CD4-positive, alpha-beta T cell (primary cell): ENCODE results near the gene NIM1K. TPM values are rescaled to one million over a fixed set of nuclear protein-coding genes. Genes with fewer than 3 reads are reported as not detected.

Experiments used
- ATAC-seq: fragments of 200-7000 bp; cut with Tn5 transposase; one replicate; pipeline ENCODE4 v1.10.0; 2022; ENCODE audit warnings: mild to moderate bottlenecking; ENCODE audit not compliant: poor library complexity
- CTCF ChIA-PET: fragments of 350-600 bp; sonication (Branson Sonifier 250); formaldehyde crosslinking; loops from one replicate; lab custom pipeline; 2021; ENCODE audit warnings: antibody characterized with exemption, inconsistent platforms; lab: Charles Lee
- POLR2A ChIA-PET: fragments of 350-600 bp; sonication (Branson Sonifier 250); formaldehyde crosslinking; loops from one replicate; lab custom pipeline; 2021; ENCODE audit warnings: antibody characterized with exemption, inconsistent platforms; lab: Charles Lee
- DNase-seq, 14 experiments: peaks; one replicate each; pipeline ENCODE4 v3.0.0-alpha.2; 2013 to 2020; ENCODE audit warnings: mixed read lengths in 2 of 14
- H3K27ac ChIP-seq, 2 donors: one replicate each; pipeline versions ENCODE4 v1.5.1 to v1.7.0; 2013; ENCODE audit warnings: low read length in 2 of 2, low read depth in 1 of 2, mild to moderate bottlenecking in 1 of 2
- H3K27me3 ChIP-seq, 2 experiments: 1 replicate in 1 of 2; 2 replicates in 1 of 2; pipeline versions ENCODE4 v1.6.1 to v1.7.0; 2013; ENCODE audit warnings: low read length in 2 of 2, control low read depth in 1 of 2, mild to moderate bottlenecking in 1 of 2, moderate library complexity in 1 of 2; ENCODE audit not compliant: insufficient read depth in 2 of 2, control insufficient read depth in 1 of 2
- H3K36me3 ChIP-seq: one replicate; pipeline ENCODE4 v1.6.1; 2013; ENCODE audit warnings: low read length, control low read depth; ENCODE audit not compliant: insufficient read depth
- H3K4me1 ChIP-seq: one replicate; pipeline ENCODE4 v1.6.1; 2013; ENCODE audit warnings: low read length, control low read depth; ENCODE audit not compliant: insufficient read depth
- H3K4me3 ChIP-seq: one replicate; pipeline ENCODE4 v1.5.1; 2013; ENCODE audit warnings: mild to moderate bottlenecking, low read length, moderate library complexity
- H3K9me3 ChIP-seq, 2 experiments: 1 replicate in 1 of 2; 2 replicates in 1 of 2; pipeline versions ENCODE4 v1.6.1 to v1.7.0; 2013; ENCODE audit warnings: low read length in 2 of 2, mild to moderate bottlenecking in 2 of 2, control low read depth in 1 of 2, moderate library complexity in 1 of 2; ENCODE audit not compliant: control insufficient read depth in 1 of 2, insufficient read depth in 1 of 2
- H3K27ac Mint-ChIP-seq: one replicate; pipeline ENCODE4 v1.8.0; 2020; ENCODE audit warnings: mixed read lengths
- H3K27me3 Mint-ChIP-seq: one replicate; pipeline ENCODE4 v1.8.0; 2021; ENCODE audit warnings: mixed read lengths
- H3K36me3 Mint-ChIP-seq: one replicate; pipeline ENCODE4 v1.8.0; 2021; ENCODE audit warnings: low read depth, mixed read lengths
- H3K4me1 Mint-ChIP-seq: one replicate; pipeline ENCODE4 v1.8.0; 2021; ENCODE audit warnings: low read depth, mixed read lengths
- H3K4me3 Mint-ChIP-seq: one replicate; pipeline ENCODE4 v1.8.0; 2020; ENCODE audit warnings: mild to moderate bottlenecking, mixed read lengths
- H3K9me3 Mint-ChIP-seq: one replicate; pipeline ENCODE4 v1.8.0; 2020; ENCODE audit warnings: mixed read lengths
- CTCF ChIP-seq: fragments of 200-600 bp; IDR thresholded peaks from one replicate; pipeline ENCODE4 v1.8.0; 2022; ENCODE audit warnings: antibody characterized with exemption, mild to moderate bottlenecking
- intact Hi-C, 2 experiments: fragments of 100-400 bp; cut with DNase I in 1 of 2; cut with micrococcal nuclease in 1 of 2; formaldehyde crosslinking; loops; one replicate each; pipeline versions ENCODE4 v1.15.1 to v1.9.0; 2023 to 2025; cut with DNase I, micrococcal nuclease
- total RNA-seq, 174 experiments: library from RNA in 2 of 174; stranded (reverse) in 2 of 174; gene quantifications; one replicate each; pipeline ENCODE4 v1.2.3 and lab custom pipeline; 2021 to 2026

Gene NIM1K
- total RNA-seq, 2 experiments from 2014 or later: 0.08 to 0.44 TPM

- Histone ChIP-seq H3K9me3 (no peaks in the 10 kb centered on the region), H3K4me3 (no peak overlapping the region), H3K27ac (no peak overlapping the region), H3K36me3 (no peaks in the 10 kb centered on the region), H3K27me3 (no peaks in the 10 kb centered on the region), H3K4me1 (no peaks in the 10 kb centered on the region)
- Mint-ChIP-seq H3K27me3 (peaks cover 20% of the 10 kb centered on the region), H3K27ac (no peak overlapping the region), H3K36me3 (no peaks in the 10 kb centered on the region), H3K4me3 (no peak overlapping the region), H3K9me3 (no peaks in the 10 kb centered on the region), H3K4me1 (no peaks in the 10 kb centered on the region)
- DNase-seq: no peak
- no peak for ATAC-seq
- ChIA-PET POLR2A (no interaction called here), CTCF (no interaction called here)
- no peak for TF ChIP-seq CTCF
- intact Hi-C loops: no loop called here
Observed at GRCh38 chr5:43251754-43252153, 59.7 kb downstream of the NIM1K start.

GRCh38 chr5:43255704-43256103 is 63.7 kb downstream of the NIM1K start:
- no peaks in the 10 kb centered on the region for H3K9me3 Mint-ChIP-seq
- no peak for TF ChIP-seq CTCF
- H3K9me3 ChIP-seq: no peaks in the 10 kb centered on the region
- no peaks in the 10 kb centered on the region for H3K4me1 Mint-ChIP-seq
- ChIA-PET CTCF (interaction anchor here (1.0 kb wide), 1 partner anchor 134 kb away, joined by 4 read pairs; no protein-coding TSS in a partner anchor), POLR2A (no interaction called here)
- no peak overlapping the region for H3K27ac Mint-ChIP-seq
- no peaks in the 10 kb centered on the region for H3K36me3 Mint-ChIP-seq
- ATAC-seq: no peak
- DNase-seq: no peak
- H3K27me3 ChIP-seq: no peaks in the 10 kb centered on the region
- H3K4me3 ChIP-seq: no peak overlapping the region
- no peaks in the 10 kb centered on the region for H3K4me1 ChIP-seq
- H3K4me3 Mint-ChIP-seq: no peak overlapping the region
- intact Hi-C loops: no loop called here
- H3K36me3 ChIP-seq: no peaks in the 10 kb centered on the region
- no peak overlapping the region for H3K27ac ChIP-seq
- H3K27me3 Mint-ChIP-seq: peaks cover 23% of the 10 kb centered on the region

GRCh38 chr5:43256261-43256966 is 64.4 kb downstream of the NIM1K start:
- Histone ChIP-seq H3K4me3 (no peak overlapping the region), H3K36me3 (no peaks in the 10 kb centered on the region), H3K4me1 (no peaks in the 10 kb centered on the region), H3K9me3 (no peaks in the 10 kb centered on the region), H3K27me3 (no peaks in the 10 kb centered on the region), H3K27ac (no peak overlapping the region)
- H3K36me3 Mint-ChIP-seq: no peaks in the 10 kb centered on the region
- ChIA-PET CTCF (interaction anchor here (1.0 kb wide), 1 partner anchor 133 kb away, joined by 4 read pairs; no protein-coding TSS in a partner anchor), POLR2A (no interaction called here)
- TF ChIP-seq CTCF: no peak
- intact Hi-C loops: no loop called here
- no peaks in the 10 kb centered on the region for H3K4me1 Mint-ChIP-seq
- no peak for DNase-seq
- no peak overlapping the region for H3K27ac Mint-ChIP-seq
- peaks cover 23% of the 10 kb centered on the region for H3K27me3 Mint-ChIP-seq
- H3K4me3 Mint-ChIP-seq: no peak overlapping the region
- no peaks in the 10 kb centered on the region for H3K9me3 Mint-ChIP-seq
- ATAC-seq: no peak
